GM18517 (cell line): ENCODE results near the gene CCDC90B.
"Not testable (repeated sequence)": the region's sequence is repeated elsewhere in the genome, so short reads cannot be mapped to it uniquely, and the experiment has no call there.

Source experiments
- ATAC-seq: cut with Tn5 transposase; IDR thresholded peaks from one replicate; pipeline ENCODE4 v1.9.1; 2021; ENCODE audit warnings: mild to moderate bottlenecking, moderate library complexity; ENCODE audit not compliant: unreplicated experiment

CCDC90B gene, protein sequence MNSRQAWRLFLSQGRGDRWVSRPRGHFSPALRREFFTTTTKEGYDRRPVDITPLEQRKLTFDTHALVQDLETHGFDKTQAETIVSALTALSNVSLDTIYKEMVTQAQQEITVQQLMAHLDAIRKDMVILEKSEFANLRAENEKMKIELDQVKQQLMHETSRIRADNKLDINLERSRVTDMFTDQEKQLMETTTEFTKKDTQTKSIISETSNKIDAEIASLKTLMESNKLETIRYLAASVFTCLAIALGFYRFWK

DNA sequence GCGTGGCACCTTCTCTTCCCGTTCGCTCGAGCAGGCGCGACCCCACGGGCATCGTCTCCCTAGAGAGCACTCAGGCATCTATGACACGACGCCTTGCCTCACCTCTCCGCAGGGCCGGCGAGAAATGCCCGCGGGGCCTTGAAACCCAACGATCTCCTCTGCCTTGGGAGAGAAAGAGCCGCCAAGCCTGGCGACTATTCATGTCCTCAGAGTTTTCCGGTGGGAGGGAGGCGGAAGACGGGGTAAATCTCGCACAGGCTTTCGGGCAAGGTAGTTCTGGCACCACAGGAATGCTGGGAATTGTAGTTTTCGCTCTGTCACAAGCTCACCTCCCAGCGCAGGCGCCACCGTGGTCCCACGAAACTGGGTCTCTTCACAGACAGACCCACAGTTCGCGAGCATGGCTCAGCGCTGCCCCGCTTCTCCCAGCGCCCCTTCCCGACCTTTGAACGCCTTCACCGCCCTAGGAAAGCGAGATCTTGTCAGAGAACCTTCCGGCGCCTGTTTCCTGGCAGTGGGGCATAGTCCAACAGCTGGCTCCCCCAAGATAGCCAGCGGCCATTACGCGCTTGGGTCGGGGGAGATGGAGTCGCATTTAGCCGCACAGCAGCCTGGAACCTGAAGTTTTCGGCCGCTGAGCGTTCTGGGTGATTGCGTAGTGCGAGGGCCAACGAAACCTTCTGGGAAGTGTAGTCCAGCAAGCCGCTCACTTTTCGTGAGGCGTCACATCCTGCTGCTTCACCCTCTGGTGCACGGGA is at the start of gene CCDC90B:
Gene CCDC90B, minus strand, starts transcription at position 597 of the 758 bp plus-strand sequence. Its CDS starts 395 bp downstream, at position 202.
- peak; percentile 88 for ATAC-seq

DNA sequence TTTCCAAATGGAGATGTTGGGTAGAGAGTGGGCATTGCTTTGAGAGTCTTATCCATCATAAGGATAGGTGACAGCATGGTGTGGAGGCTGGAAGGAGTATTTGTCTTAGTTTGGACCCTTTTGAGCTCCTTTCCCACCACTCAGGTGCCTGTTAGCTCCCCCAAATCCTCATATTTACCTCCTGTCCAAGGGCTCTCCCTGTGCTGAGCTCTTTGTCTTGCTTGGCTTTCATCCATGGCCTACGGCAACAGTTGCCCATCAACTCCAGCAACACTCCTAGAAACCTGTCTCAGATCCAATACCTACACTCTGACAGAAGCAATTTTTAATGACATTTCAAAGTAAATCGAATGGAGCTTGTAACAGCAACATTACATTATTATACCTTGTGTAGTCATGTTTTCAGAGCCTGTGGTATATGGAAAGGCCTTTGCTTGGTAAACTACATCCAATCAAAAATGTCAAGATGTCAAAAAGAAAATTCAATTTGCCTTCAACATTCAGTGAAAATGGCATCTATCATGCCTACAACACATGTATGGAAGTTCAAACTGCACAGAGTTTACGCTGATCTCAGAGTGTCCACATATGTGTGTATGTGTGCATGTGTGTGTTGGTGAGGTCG is 49.4 kb upstream of the CCDC90B start:
- no peak for ATAC-seq

DNA sequence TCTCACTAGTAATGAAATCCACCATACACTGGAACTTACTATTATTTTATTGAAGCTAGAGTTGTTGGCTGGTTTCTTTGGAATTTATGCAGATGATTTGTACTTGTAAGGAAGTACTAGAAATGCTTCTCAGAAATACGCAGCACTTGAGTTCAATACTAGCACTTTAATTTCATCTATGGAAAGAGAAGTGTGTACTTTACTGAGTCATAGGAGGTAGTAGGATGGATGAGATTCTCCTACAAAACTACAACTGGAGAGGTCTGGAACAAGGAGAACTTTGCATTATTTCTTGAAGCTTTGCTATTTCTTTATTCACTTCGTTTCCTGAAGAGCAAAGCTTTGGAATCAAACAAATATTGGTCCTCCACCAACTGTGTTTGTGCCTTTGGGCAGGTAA is 44.1 kb upstream of the CCDC90B start:
- no peak for ATAC-seq

DNA sequence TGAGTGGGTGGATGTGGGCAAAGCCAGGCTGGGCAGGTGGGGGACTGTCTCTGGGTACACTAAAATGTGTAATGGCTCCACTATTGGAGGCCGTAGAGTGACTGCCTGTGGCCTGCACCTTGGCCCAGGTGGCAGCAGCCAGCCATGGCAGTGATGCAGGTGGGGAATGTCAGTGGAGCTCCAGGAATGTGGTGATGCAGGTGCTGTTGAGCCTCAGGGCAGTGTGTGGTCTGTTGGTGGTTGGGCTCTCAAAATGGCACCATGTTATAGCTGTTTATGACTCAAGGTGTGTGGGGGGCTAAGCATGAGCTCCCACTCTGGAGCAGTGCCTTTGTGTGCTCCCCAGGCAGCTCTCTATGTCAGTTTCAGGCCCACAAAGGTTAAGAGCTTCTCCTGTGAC is 40.2 kb upstream of the CCDC90B start:
- ATAC-seq = no peak

DNA sequence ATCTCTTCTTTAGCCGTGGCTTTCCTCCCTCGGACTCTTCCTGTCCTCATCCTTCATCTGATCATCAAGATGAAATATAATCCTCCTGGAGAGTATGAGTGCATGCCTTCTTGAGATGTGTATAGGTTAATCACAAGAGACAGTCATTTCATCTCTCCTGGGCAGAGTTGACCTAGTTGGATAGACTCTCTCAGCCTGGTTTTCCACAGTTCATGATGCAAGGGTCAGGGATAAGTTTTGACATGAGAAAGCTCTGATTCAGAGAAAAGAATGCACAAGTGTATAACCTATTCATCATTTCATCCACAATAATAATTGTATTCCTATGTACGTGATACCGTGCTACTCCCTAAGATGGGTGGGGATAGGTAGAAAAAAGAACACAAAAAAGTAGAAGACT is 33.2 kb upstream of the CCDC90B start:
- ATAC-seq = no peak

DNA sequence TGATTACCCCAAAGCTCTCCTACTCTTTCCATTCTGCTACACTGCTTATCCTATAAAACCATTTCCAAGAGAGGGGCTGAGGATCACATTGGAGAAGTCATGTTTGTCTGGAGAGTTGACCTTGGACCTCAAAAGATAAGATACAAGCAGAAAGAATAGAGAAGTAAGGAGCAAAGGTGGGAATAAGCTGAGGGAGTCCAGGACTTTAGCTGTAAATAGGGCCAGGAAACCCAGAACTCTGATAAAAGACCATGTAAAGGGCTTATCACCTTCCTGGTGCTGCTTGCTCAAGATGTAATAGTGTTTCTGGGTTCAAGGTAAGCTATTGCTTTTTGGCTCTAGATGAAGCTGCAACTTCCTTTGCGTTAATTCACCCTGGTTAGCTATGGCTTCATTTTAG is 32.8 kb upstream of the CCDC90B start:
- ATAC-seq = no peak

DNA sequence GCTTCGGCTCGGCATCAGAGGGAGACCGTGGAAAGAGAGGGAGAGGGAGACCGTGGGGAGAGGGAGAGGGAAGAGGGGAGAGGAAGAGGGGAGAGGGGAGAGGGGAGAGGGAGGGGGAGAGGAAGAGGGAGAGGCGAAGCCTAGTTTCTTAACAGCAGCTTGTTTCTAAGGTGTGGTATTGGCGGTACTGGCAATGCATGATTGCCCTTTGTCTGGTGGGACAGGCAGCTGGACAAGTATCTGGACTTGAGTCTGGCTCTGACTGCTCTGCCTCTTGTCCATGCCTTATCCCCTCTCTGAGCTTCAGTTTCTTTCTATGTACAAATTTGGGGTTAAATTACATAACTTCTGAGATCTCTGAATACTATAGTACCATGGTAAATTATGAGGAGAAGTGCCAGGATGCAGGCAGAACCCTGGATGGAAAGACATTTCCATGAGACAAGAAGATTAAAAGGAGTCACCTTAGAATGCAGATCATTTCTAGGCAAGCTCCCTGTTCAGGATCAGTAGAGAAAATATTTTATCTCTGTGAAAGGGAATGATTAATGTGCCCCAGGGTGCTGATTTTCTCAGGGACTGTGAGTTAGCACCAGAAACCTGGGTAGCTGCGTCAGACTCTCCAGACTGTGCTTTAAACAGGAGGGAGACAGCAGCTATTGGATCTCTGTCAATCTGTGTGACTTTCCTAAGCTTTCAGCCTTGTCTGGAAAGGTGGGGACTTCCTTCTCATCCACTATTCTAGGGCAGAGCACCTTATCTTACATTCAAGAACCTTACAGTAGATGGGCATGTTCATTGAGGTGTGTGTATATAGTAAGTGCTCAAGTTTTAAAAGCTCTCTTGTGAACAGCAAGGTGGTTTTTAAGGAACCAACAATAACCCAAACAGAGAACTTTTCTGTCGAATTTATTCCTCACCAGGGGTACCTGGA is 31.9 kb upstream of the CCDC90B start:
- ATAC-seq = no peak

DNA sequence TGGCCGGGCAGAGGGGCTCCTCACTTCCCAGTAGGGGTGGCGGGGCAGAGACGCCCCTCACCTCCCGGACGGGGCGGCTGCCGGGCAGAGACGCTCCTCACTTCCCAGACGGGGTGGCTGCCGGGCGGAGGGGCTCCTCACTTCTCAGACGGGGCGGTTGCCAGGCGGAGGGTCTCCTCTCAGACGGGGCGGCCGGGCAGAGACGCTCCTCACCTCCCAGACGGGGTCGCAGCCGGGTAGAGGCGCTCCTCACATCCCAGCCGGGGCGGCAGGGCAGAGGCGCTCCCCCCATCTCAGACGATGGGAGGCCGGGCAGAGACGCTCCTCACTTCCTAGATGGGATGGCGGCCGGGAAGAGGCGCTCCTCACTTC is 30.7 kb upstream of the CCDC90B start:
- not testable (repeated sequence) for ATAC-seq

DNA sequence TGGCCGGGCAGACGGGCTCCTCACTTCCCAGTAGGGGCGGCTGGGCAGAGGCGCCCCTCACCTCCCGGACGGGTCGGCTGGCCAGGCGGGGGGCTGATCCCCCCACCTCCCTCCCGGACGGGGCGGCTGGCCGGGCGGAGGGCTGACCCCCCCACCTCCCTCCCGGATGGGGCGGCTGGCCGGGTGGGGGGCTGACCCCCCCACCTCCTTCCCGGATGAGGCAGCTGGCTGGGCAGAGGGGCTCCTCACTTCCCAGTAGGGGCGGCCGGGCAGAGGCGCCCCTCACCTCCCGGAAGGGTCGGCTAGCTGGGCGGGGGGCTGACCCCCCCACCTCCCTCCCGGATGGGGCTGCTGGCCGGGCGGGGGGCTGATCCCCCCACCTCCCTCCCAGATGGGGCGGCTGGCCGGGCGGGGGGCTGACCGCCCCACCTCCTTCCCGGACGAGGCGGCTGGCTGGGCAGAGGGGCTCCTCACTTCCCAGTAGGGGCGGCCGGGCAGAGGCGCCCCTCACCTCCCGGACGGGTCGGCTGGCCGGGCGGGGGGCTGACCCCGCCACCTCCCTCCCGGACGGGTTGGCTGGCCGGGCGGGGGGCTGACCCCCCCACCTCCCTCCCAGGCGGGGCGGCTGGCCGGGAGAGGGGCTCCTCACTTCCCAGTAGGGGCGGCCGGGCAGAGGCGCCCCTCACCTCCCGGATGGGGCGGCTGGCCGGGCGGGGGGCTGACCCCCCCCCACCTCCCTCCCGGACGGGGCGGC is 30.2 kb upstream of the CCDC90B start:
- not testable (repeated sequence) for ATAC-seq

DNA sequence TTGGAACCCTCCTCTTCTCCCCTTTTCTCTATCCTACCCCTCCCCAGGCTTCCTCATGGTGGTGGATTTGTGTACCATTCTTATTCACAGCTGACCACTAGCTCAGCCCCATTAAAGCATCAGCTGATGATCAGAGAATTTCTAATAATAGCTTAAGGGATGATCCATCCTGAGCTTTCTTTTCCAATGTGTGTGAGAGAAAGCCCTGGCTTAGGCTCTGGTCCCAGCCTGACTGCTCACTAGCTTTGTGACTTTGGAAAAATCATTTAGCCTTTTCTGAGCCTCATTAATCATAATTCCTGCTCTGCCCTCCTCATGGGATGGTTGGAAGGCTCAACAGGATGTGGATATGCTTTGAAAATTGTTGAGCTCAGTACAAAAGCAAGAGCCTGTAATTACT is 26.3 kb upstream of the CCDC90B start:
- ATAC-seq = no peak

DNA sequence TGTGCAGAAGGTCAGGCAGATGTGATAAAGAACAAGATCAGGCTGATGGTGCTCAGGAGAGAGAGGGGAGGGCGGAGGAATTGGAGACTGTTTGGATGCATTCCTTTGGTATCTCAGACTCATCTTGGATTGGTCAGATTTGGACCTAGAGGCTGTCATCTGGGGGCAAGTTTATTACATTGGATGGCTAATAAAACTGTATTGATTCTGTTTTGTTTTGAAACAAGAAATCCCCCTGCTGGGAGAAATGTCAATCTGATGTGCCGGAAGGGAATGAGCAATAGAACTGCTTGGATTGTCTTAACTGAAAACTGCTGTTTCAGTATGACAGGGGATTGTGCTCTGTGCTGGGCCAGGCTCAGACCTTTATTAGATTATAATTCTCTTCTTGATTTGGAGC is 25.5 kb upstream of the CCDC90B start:
- no peak for ATAC-seq

DNA sequence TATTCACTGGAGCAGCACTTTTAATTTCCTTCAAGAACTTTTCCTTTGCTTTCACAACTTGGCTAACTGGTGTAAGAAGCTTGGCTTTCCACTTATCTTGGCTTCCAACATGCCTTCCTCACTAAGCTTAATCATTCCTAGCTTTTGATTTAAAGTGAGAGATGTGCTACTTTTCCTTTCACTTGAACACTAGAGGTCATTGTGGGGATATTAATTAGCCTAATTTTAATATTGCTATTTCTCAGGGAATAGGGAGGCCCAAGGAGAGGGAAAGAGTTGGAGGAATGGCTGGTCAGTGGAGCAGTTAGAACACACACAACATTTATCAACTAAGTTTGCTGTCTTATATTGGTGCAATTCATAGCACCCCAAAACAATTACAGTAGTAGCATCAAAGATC is 24.6 kb upstream of the CCDC90B start:
- no peak for ATAC-seq

DNA sequence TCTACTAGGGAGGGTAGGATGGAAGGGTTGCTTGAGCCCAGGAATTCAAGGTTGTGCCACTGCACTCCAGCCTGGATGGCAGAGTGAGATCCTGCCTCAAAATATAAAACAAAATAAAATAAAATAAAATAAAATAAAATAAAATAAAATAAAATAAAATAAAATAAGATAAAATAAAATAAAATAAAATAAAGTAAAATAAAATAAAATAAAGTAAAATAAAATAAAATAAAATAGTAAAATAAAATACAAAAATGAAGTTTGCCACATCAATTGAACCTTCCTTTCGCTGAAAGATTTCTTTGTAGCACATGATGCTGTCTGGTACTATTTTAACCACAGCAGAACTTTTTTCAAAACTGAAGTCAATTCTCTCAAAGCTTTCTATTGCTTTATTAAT is 22.4 kb upstream of the CCDC90B start:
- not testable (repeated sequence) for ATAC-seq

DNA sequence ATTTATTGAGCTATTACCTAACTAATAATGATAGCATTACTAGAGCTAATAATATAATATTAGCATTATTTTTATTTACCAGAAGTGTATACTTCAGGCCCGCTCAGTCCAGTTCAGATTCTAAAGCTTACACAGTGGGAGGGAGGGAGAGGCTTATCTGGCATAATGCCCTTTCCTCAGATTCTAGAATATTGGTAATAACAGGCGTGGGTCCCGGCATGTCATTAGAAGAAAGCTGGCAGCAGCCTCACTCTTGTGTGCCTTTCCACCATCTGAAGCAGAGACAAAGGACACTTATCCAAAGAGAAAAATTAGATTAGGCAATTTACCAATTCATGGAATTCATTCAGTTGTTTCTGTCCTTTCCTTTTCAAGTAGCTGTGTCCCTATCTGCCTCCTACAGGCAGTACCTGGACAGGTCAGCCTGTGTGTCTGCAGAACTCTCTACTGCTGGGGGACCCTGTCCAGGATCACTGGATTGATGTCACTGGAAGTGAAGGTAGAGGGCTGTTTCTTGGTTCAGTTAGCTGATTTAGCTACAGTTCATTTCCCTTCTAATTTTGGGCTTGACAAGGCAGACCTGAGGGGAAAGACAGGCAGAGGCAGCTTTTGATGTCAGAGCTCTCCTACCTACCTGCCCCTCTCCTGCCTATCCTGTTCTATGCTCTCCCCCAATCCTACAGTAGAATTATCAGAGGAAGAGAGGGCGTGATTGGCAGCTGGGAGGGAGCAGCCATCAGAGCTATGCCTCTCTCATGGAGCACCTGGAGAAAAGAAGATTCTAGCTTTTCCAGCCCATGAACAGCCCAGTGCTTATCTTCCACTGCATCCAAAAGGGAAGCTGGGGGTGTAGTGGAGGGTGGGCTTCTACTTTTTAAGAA is 20.3 kb upstream of the CCDC90B start:
- no peak for ATAC-seq

DNA sequence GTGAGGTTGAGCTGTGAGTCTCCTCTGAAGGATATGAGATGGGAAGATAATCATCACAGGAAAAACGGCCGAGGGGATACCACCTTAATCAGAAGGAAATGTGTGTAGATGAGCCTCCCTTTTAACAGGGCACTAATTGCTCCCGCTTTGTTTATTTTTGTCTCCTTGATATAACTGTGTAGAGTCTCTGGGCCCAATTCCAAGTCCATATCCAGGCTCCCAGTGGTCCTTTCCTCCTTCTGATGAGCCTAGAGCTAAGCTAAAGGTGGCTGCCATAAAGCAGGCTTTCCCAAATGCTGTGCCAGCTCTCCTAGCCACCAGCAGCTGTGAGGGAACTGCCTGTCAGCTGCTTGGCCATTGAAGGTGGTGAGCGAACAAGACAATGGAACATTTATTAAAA is 17.1 kb upstream of the CCDC90B start:
- ATAC-seq = no peak

DNA sequence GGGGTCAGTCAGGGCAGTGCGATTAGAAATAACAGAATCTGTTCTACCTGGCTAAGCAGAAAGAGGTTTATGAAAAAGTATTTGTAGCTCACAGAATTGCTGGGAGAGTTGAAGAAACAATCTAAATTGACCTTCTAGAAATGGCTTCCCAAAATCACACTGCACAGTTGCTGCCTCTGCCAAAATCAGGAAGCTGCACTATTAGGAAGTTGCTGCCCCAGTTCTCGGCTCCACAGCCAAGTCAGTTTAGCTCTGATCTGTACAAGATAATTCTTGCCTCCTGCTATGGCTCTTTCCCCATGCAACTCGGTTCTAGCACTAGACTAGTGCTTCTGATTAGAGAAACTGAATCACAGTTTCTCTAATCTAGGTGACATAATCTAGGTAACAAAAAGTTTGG is 16.0 kb upstream of the CCDC90B start:
- ATAC-seq = no peak

DNA sequence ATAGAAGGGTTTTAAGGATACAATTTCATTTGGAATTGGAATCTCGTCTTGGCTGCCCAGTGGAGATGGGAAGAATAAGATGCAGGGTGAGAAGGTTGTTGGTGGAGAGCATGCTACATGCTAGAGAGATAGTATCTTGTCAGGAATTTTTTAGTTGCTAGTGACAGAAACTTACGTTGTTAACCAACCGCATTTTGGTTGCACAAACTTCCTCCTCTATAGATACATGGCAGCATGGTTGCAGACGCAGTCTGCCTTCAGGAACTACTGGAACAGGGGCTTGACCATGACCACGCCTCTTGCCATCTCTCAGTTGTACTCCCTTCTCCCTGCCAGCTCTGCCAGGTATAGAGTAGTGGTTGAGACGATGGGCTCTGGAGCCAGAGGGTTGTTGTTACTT is 13.5 kb upstream of the CCDC90B start:
- no peak for ATAC-seq

DNA sequence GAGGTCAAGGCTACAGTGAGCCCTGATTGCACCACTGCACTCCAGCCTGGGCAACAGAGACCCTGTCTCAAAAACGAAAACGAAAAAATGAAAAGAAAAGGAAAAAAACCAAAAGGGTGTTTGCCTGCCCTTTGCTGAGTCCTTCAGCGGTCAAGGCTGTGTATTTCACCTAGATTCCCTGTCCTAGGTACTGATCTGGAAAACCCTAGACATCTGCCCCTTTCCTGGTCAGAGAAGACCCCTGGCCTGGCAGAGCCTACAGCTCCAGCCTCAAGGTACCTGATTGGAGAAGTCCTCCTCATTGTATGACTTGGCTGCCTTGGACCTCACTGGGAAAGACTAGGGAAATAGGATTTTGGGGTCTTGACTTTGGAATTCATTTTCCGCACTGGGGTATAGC is 8.0 kb upstream of the CCDC90B start:
- no peak for ATAC-seq

DNA sequence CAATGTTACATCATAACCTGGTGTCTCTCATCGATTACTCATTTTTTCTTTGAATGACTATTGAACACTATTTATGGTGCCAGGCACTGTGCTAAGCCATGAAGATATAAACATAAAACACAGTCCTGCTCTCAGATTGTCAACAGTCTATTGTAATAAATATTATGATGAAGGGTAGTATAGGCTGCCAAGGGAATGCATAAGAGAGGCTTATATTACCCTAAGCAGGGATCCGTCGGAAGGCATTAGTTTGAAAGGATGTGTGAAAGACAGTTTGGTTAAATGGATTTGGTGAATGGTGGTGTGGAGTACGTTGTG is 7.2 kb upstream of the CCDC90B start:
- ATAC-seq = no peak
